Neural progenitor cell (in vitro differentiated cells): ENCODE results near the gene IDUA. TPM values are rescaled to one million over a fixed set of nuclear protein-coding genes. Genes with fewer than 3 reads are reported as not detected.

Experiments
- DNase-seq: peaks from one replicate; pipeline ENCODE4 v3.0.0-alpha.2; 2016; ENCODE audit warnings: low spot score
- H2AFZ ChIP-seq: fragments of 200-600 bp; sonication (generic); replicated peaks from 2 replicates; pipeline ENCODE4 v1.6.1; 2016; ENCODE audit warnings: antibody characterized with exemption
- H3F3A ChIP-seq: fragments of 200-600 bp; sonication (generic); 2 replicates; pipeline ENCODE4 v1.6.1; 2016; ENCODE audit warnings: antibody characterized with exemption, low read depth
- H3K27ac ChIP-seq: fragments of 200-600 bp; sonication (generic); 2 replicates; pipeline ENCODE4 v1.5.1; 2016; ENCODE audit warnings: mild to moderate bottlenecking
- H3K27me3 ChIP-seq: fragments of 200-600 bp; sonication (generic); 2 replicates; pipeline ENCODE4 v1.6.1; 2016; ENCODE audit warnings: mild to moderate bottlenecking, moderate library complexity
- H3K36me3 ChIP-seq: fragments of 200-600 bp; sonication (generic); 2 replicates; pipeline ENCODE4 v1.5.1; 2016
- H3K4me1 ChIP-seq: fragments of 200-600 bp; sonication (generic); 2 replicates; pipeline ENCODE4 v1.6.1; 2016; ENCODE audit warnings: mixed run types
- H3K4me2 ChIP-seq: fragments of 200-600 bp; sonication (generic); 2 replicates; pipeline ENCODE4 v1.6.1; 2016
- H3K4me3 ChIP-seq: fragments of 200-600 bp; sonication (generic); 2 replicates; pipeline ENCODE4 v1.5.1; 2016
- H3K79me2 ChIP-seq: fragments of 200-600 bp; sonication (generic); 2 replicates; pipeline ENCODE4 v1.6.1; 2016; ENCODE audit warnings: low read depth
- H3K9ac ChIP-seq: fragments of 200-600 bp; sonication (generic); 2 replicates; pipeline ENCODE4 v1.6.1; 2016
- H3K9me3 ChIP-seq: fragments of 200-600 bp; sonication (generic); 2 replicates; pipeline ENCODE4 v1.5.1; 2016; ENCODE audit warnings: low read depth
- H4K20me1 ChIP-seq: fragments of 200-600 bp; sonication (generic); 2 replicates; pipeline ENCODE4 v1.6.1; 2016; ENCODE audit warnings: low read depth
- H3K27ac Mint-ChIP-seq: 3 replicates; pipeline ENCODE4 v1.8.0; 2021; ENCODE audit warnings: mixed read lengths
- H3K27me3 Mint-ChIP-seq: 2 replicates; pipeline ENCODE4 v1.8.0; 2022; ENCODE audit warnings: low read depth, mild to moderate bottlenecking, inconsistent platforms, moderate library complexity, mixed read lengths; ENCODE audit not compliant: insufficient read depth
- H3K36me3 Mint-ChIP-seq: 3 replicates; pipeline ENCODE4 v1.8.0; 2021; ENCODE audit warnings: mixed read lengths
- H3K4me1 Mint-ChIP-seq: 3 replicates; pipeline ENCODE4 v1.8.0; 2021; ENCODE audit warnings: mixed read lengths
- H3K4me3 Mint-ChIP-seq: 3 replicates; pipeline ENCODE4 v1.8.0; 2021; ENCODE audit warnings: mild to moderate bottlenecking, moderate library complexity, mixed read lengths
- H3K9me3 Mint-ChIP-seq: 3 replicates; pipeline ENCODE4 v1.8.0; 2020; ENCODE audit warnings: mixed read lengths
- CTCF ChIP-seq: fragments of 200-600 bp; sonication (generic); IDR thresholded peaks from 2 replicates; pipeline ENCODE4 v1.5.1; 2017; ENCODE audit warnings: antibody characterized with exemption, mild to moderate bottlenecking
- EZH2 ChIP-seq: fragments of 200-600 bp; sonication (generic); IDR thresholded peaks from 2 replicates; pipeline ENCODE4 v1.6.1; 2017; ENCODE audit warnings: antibody characterized with exemption, mild to moderate bottlenecking, moderate library complexity
- EZH2phosphoT487 ChIP-seq: fragments of 200-600 bp; sonication (generic); IDR thresholded peaks from 2 replicates; pipeline ENCODE4 v1.6.1; 2017; ENCODE audit warnings: antibody characterized with exemption
- total RNA-seq: library from RNA; depleted of rRNA; stranded (reverse); fragments of >200 nt; gene quantifications from 2 replicates; pipeline ENCODE4 v1.2.3, GENCODE V29; 2015; ENCODE audit warnings: low replicate concordance

The IDUA gene
- total RNA-seq, 1 donor from 2014 or later, result 0.47 TPM

- H2AFZ ChIP-seq, result no peak overlapping the region
- H3K79me2 ChIP-seq, result peaks cover 15% of the 10 kb centered on the region
- Mint-ChIP-seq H3K27ac (no peak overlapping the region), H3K36me3 (no peaks in the 10 kb centered on the region), H3K9me3 (no peaks in the 10 kb centered on the region), H3K4me3 (peak overlapping the region; percentile 69), H3K27me3 (peaks cover 23% of the 10 kb centered on the region), H3K4me1 (peaks cover 22% of the 10 kb centered on the region)
- no peak overlapping the region for H3K4me2 ChIP-seq
- no peaks in the 10 kb centered on the region for H3K36me3 ChIP-seq
- no peak overlapping the region for H3K4me3 ChIP-seq
- H4K20me1 ChIP-seq, result peaks cover 68% of the 10 kb centered on the region
- no peaks in the 10 kb centered on the region for H3K9me3 ChIP-seq
- no peak for TF ChIP-seq EZH2phosphoT487
- TF ChIP-seq EZH2, result no peak
- no peak for TF ChIP-seq CTCF
- H3K27me3 ChIP-seq, result peaks cover 38% of the 10 kb centered on the region
- peaks cover 40% of the 10 kb centered on the region for H3K4me1 ChIP-seq
- no peak overlapping the region for H3K9ac ChIP-seq
- no peak for DNase-seq
- no peak overlapping the region for H3K27ac ChIP-seq
- H3F3A ChIP-seq, result peaks cover 46% of the 10 kb centered on the region
These were observed 26.6 kb downstream of the IDUA start for GRCh38 chr4:1013225-1014073.

GRCh38 chr4:1014291-1015167 is 27.7 kb downstream of the IDUA start:
- TF ChIP-seq EZH2, result no peak
- TF ChIP-seq CTCF, result no peak
- TF ChIP-seq EZH2phosphoT487, result no peak
- H3K4me1 Mint-ChIP-seq, result peaks cover 18% of the 10 kb centered on the region
- Histone ChIP-seq H4K20me1 (peaks cover 79% of the 10 kb centered on the region), H3K9ac (peak overlapping the region; percentile 30), H3K27me3 (peaks cover 28% of the 10 kb centered on the region), H3K4me1 (peaks cover 45% of the 10 kb centered on the region), H2AFZ (no peak overlapping the region), H3F3A (peaks cover 46% of the 10 kb centered on the region), H3K27ac (peak overlapping the region; percentile 77), H3K79me2 (peaks cover 22% of the 10 kb centered on the region), H3K4me3 (no peak overlapping the region), H3K9me3 (no peaks in the 10 kb centered on the region), H3K36me3 (no peaks in the 10 kb centered on the region), H3K4me2 (peak overlapping the region; percentile 68)
- peak; percentile 84 for DNase-seq
- peak overlapping the region; percentile 69 for H3K4me3 Mint-ChIP-seq
- H3K36me3 Mint-ChIP-seq, result no peaks in the 10 kb centered on the region
- H3K27ac Mint-ChIP-seq, result no peak overlapping the region
- H3K27me3 Mint-ChIP-seq, result peaks cover 16% of the 10 kb centered on the region
- no peaks in the 10 kb centered on the region for H3K9me3 Mint-ChIP-seq

GRCh38 chr4:1015179-1015578 is 28.3 kb downstream of the IDUA start:
- Mint-ChIP-seq H3K4me3 (no peak overlapping the region), H3K4me1 (peaks cover 22% of the 10 kb centered on the region), H3K9me3 (no peaks in the 10 kb centered on the region), H3K27ac (no peak overlapping the region), H3K27me3 (peaks cover 16% of the 10 kb centered on the region), H3K36me3 (no peaks in the 10 kb centered on the region)
- H3K4me1 ChIP-seq, result peaks cover 52% of the 10 kb centered on the region
- H3F3A ChIP-seq, result peaks cover 41% of the 10 kb centered on the region
- peak overlapping the region; percentile 77 for H3K27ac ChIP-seq
- TF ChIP-seq EZH2phosphoT487, result no peak
- peak; percentile 28 for TF ChIP-seq CTCF
- TF ChIP-seq EZH2, result no peak
- H2AFZ ChIP-seq, result no peak overlapping the region
- peak; percentile 56 for DNase-seq
- peaks cover 22% of the 10 kb centered on the region for H3K79me2 ChIP-seq
- H3K4me3 ChIP-seq, result no peak overlapping the region
- peaks cover 23% of the 10 kb centered on the region for H3K27me3 ChIP-seq
- no peaks in the 10 kb centered on the region for H3K36me3 ChIP-seq
- peak overlapping the region; percentile 68 for H3K4me2 ChIP-seq
- H3K9ac ChIP-seq, result peak overlapping the region; percentile 30
- H4K20me1 ChIP-seq, result peaks cover 84% of the 10 kb centered on the region
- no peaks in the 10 kb centered on the region for H3K9me3 ChIP-seq
